ENCODE results near the gene HNRNPK.

The HNRNPK gene

DNA sequence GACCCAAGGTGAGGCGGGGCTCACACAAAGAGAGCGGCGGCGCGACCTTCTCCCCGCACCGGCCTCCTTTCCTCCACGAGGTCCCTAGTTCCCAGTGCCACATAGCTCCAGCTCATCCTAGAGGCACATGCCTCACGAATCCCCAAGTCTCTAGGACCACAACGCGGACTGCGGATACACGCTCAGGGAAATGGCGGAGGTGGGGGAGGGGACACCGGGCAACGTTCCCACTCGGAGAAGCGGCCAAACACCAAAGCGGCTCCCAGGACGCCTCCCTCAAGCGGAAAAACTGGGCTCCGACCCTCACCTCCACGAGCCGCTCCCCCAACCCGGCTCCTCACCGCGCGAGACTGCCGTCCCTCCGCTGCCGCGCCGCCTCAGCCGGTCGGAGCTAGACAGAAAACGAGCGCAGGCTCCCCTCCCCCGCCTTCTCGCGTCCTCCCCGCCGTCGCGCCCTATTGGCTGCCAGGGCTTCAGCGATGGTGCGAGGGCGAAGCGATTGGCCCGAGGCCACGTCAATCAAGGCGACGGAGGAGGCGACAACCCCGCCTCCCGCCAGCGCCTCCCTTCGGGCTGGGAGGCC lies at the start of gene HNRNPK:
Gene HNRNPK, minus strand, starts transcription at position 404 of the 583 bp plus-strand sequence. CDS start 1,963 bp downstream, outside the sequence.
- DNase-seq, result peak; percentile 99 to 100

DNA sequence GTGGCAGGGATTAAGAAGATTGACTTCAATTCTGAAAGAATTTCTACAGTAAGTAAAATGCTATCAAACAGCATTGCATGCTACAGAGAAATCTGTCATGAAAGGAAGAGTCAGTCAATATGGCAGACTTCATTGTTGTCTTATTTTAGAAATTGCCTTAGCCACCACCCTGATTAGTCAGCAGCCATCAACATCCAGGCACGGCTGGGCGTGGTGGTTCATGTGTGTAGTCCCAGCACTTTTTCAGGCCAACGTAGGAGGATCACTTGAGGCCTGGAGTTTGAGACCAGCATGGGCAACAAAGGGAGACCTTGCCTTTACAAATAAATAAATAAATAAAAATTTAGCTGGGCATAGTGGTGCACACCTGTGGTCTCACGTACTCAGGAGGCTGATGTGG lies 47.2 kb upstream of the HNRNPK start:
- no peak for DNase-seq

- no peak for DNase-seq
Observed at GRCh38 chr9:84024041-84024575, 44.1 kb upstream of the HNRNPK start.

DNA sequence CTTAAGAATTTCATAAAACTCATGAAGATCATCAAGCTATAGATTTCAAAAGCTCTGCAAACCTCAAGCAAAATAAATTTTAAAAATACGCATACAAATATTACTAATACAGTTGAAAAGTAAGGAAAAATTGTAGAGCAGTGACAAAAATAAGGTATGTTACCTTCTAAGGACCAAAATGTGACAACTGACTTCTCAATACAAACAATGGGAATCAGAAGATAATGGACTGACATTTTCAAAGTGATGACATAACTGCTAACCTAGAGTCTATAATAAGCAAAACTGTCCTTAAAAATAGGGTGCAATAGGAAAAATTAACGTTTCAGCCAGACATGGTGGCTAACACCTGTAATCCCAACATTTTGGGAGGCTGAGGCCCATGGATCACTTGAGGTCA lies 27.6 kb upstream of the HNRNPK start:
- DNase-seq, result no peak

- no peak for DNase-seq
Observed at GRCh38 chr9:84003246-84003645, 23.2 kb upstream of the HNRNPK start.

DNA sequence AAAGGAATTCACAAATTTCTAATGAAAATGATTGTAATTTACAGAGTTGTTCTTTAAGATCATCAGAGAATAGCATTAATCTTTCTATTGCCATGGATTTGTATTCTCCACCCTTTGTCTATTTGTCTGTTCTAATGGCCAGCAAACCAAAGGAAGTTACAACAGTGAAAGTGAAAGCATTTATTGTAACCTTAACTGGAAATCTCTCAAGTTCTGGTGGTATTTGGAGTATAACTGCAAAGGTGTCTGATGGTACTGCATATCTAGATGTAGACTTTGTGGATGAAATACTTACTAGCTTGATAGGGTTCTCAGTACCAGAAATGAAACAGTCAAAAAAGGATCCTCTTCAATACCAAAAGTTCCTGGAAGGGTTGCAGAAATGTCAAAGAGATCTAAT lies 22.3 kb upstream of the HNRNPK start:
- DNase-seq, result no peak

DNA sequence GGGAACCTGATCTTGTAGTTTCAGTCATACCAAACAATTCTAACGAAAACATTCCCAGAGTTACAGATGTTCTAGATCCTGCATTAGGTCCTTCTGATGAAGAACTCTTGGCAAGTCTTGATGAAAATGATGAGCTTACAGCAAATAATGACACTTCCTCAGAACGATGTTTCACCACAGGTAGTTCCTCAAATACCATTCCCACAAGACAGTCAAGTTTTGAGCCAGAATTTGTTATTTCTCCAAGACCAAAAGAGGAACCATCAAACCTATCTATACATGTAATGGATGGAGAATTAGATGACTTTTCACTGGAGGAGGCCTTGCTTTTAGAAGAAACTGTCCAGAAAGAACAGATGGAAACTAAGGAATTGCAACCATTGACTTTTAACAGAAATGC lies 21.6 kb upstream of the HNRNPK start:
- DNase-seq, result no peak

DNA sequence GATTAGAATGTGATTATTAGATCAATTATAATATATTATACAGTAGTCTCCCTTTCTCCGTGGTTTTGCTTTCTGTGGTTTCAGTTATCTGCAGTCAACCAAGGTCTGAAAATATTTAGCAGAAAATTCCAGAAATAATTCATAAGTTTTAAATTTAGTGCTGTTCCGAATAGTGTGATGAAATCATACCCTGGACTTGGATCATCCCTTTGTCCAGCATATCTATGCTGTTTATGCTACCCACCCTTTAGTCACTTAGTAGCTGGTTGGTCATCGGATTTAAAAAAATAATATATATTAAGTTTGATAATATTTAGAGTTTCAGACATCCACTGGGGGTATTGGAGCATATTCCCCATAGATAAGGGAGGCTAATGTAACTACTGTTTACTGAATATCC lies 20.2 kb upstream of the HNRNPK start:
- no peak for DNase-seq

- no peak for DNase-seq
Observed at GRCh38 chr9:83999141-83999918, 19.3 kb upstream of the HNRNPK start.

DNA sequence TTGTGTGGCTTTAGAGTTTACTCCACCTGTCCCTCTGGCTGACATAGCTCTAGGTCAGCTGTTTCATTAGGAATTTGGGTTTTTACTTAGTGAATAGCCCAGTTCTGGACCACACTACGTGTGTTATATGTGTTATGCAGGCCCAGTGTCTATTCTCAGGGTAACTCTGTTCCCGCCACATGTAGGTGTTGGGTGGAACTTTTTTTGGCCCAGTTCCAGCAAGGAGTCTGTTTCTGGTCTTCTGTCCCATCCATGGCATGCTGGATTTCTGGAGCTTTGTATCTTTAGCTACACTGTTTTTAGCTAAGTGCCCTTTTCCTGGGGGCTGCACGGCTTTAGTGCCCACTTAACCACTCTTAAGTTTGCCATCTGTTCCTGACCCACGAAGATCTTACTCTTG lies 16.1 kb upstream of the HNRNPK start:
- no peak for DNase-seq

DNA sequence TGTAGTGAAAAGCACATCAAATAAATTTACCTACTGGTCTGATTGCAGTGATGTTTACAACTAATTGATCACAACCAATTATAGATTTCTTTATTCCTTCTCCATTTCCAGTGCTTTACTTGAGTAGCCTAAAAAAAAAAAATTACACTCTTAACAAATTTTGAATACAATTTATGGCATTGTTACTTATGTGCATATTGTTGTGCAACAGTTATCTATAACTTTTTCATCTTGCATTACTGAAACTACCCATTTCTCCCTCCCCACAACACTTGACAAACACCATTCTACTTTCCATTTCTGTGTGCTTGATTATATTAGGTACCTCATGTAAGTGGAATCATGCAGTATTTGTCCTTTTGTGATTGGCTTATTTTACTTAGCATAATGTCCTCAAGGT lies 12.9 kb upstream of the HNRNPK start:
- no peak for DNase-seq

GRCh38 chr9:83992407-83992806 lies 12.4 kb upstream of the HNRNPK start:
- DNase-seq, result no peak

DNA sequence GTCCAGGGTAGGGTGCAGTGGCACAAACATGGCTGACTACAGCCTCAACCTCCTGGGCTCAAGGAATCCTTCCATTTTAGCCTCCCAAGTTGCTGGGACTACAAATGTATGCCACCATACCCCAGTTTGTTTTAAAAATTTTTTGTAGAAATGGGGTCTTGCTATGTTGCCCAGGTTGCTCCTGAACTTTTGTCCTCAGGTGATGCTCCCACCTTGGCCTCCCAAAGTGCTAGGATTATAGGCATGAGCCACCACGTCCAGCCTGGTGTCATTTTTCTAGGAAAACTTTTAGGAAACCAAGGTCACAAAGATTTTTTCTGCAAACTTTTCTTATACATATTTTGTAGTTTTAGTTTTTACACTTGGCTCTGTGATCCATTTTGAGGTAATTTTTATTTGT lies 11.3 kb upstream of the HNRNPK start:
- no peak for DNase-seq

- DNase-seq, result no peak
Observed at GRCh38 chr9:83988411-83988810, 8.4 kb upstream of the HNRNPK start.

GRCh38 chr9:83987402-83987791 lies 7.4 kb upstream of the HNRNPK start:
- no peak for DNase-seq

DNA sequence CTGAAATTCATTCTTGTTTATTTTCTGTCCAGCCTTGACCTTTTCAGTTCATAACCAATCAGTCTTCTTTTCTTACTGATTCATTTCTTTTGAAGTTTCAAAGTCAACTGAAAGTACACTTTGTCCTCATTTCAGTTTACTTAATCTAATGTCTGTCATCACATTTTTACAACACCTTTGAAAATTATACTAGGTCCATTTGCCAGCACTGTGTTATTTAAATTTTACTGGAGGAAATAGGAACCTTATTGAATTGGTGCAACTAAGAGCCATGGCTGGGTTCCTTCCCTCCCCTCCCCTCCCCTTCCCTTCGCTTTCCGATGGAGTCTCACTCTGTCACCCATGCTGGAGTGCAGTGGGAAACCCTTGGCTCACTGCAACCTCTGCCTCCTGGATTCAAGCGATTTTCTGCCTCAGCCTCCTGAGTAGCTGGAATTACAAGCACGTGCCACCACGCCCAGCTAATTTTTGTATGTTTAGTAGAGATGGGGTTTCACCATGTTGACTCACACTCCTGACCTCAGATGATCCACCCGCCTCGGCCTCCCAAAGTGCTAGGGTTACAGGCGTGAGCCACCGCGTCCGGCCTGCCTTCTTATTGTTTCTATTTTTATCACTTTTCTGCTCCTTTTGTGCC lies 6.9 kb upstream of the HNRNPK start:
- no peak for DNase-seq

GRCh38 chr9:83986195-83986594 lies 6.2 kb upstream of the HNRNPK start:
- no peak for DNase-seq

GRCh38 chr9:83981126-83981871 lies 1.3 kb upstream of the HNRNPK start:
- no peak for DNase-seq

- peak; percentile 100 for DNase-seq
Observed at GRCh38 chr9:83980395-83981125, 545 bp upstream of the HNRNPK start, which contains the start of gene RMI1. Gene RMI1, plus strand, starts transcription at chr9:83980805. Its CDS starts 20,182 bp downstream, at chr9:84000987.

DNA sequence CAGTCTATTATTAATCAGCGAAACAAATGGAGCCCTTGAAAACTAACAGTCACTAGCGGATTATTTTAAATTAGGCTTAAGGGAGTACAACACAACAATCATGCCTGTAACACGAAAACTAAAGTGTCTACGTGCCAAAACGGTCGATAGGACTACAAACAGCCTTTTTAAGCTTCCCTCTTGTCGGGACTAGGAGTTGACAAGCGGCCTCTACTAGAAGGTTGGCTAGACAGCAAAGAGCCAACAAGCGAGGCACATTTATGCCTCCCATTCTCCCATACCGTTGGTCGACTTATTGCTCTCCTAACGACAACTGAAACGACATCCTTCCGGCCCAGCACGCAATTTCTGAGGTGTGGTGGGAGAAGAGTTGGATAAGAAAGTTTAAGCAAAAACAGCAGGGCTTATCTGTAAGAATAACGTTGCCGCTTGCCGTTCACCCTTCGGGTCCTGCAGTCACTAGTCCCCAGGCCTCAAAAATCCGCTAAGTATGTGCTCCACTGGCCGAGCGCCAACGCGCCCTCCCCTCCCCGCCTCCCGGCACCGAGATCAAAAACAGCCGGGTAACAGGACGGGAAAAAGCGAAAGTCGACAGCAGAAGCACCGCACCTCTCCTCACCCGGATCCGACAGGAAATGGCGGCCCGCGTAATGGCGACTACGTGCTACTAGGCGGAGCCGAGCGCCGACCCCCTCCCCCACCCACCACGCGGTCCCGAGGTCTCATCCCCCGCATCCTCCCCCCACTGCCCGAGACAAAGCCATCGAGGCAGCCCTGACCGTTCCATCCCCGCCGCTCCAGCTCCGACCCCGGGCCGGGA lies 813 bp downstream of the HNRNPK start:
- DNase-seq, result peak; percentile 86 to 93

- DNase-seq, result no peak
Observed at GRCh38 chr9:83977196-83977595, 2.8 kb downstream of the HNRNPK start.
